ENCODE results near the gene NTPCR. TPM values are rescaled to one million over a fixed set of nuclear protein-coding genes. Genes with fewer than 3 reads are reported as not detected.
A peak's percentile ranks its signal among the peaks of the same experiment; 100 is the strongest.

NTPCR gene
- total RNA-seq, 1 donor from 2014 or later: 29.5 TPM

DNA sequence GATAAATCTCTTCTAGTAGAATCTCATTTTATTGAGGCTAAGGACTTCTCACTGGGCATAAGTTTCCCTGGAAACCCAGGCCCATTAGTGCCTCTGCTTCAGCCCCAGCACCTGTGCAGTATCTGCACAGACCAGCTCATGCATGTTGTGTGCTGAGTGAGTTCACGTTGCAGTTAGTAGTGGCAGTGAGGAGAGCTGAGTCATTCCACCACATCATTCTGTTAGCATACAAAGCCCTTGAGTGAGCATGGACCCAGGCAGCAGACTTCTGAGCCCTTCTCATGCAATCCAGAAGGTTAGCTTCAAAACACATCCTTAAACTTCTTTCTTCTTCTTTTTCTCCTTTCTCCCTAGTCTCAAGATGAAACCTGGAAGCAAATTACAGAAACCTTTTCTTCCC lies 45.8 kb upstream of the NTPCR start:
- intact Hi-C loops (cut with DNase I): no loop called here
- TF ChIP-seq, protein P1, sequence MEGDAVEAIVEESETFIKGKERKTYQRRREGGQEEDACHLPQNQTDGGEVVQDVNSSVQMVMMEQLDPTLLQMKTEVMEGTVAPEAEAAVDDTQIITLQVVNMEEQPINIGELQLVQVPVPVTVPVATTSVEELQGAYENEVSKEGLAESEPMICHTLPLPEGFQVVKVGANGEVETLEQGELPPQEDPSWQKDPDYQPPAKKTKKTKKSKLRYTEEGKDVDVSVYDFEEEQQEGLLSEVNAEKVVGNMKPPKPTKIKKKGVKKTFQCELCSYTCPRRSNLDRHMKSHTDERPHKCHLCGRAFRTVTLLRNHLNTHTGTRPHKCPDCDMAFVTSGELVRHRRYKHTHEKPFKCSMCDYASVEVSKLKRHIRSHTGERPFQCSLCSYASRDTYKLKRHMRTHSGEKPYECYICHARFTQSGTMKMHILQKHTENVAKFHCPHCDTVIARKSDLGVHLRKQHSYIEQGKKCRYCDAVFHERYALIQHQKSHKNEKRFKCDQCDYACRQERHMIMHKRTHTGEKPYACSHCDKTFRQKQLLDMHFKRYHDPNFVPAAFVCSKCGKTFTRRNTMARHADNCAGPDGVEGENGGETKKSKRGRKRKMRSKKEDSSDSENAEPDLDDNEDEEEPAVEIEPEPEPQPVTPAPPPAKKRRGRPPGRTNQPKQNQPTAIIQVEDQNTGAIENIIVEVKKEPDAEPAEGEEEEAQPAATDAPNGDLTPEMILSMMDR (IDR thresholded peaks at IDR 0.05): no peak
- H3K4me3 ChIP-seq: no peak overlapping the region
- ATAC-seq (peak in 1 of 2 donors; percentile 41), DNase-seq (no peak)
- H3K9me3 ChIP-seq: no peaks in the 10 kb centered on the region
- peaks cover 11% of the 10 kb centered on the region for H3K4me1 ChIP-seq
- H3K36me3 ChIP-seq: no peaks in the 10 kb centered on the region
- no peaks in the 10 kb centered on the region for H3K27me3 ChIP-seq (ENCODE audit: low read depth)
- H3K27ac ChIP-seq: no peak overlapping the region

DNA sequence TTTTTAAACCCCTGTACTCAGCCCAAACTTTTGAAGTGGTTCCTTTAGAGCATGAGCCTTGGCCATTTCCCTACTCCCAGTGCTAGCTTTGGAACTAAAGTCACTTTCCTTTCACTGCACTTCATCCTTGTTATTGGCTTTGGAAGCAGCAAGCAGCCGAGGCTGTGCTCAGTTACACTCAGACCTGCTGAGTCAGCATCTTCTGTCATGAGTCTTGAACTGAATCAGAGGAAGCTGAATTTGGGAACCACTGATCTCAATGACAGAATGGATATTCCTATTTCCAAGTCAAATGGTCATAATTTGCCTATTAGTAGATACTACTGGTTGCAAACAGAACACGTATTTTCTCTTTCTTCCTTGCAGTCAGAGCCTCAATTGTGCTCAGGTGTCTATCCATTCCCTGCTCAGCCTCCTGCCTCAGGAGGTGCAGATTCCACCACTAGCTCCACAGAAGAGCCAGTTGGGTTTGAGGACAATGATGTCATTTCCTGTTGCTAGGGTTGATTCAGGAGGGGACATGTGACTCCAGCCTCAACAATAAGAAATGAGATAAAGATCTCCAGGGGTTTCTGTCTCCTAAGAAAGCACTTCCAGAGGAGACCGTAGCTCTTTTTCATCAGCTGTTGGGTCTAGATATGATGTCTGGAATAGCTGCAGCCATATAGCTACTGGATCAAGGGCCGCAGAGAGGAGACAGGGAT lies 44.9 kb upstream of the NTPCR start:
- TF ChIP-seq, protein P1 (IDR thresholded peaks at IDR 0.05): no peak
- H3K4me1 ChIP-seq: peaks cover 11% of the 10 kb centered on the region
- no peaks in the 10 kb centered on the region for H3K9me3 ChIP-seq
- no peaks in the 10 kb centered on the region for H3K27me3 ChIP-seq (ENCODE audit: low read depth)
- no peak overlapping the region for H3K4me3 ChIP-seq
- ATAC-seq (no peak), DNase-seq (no peak)
- intact Hi-C loops (cut with DNase I): no loop called here
- no peaks in the 10 kb centered on the region for H3K36me3 ChIP-seq
- H3K27ac ChIP-seq: no peak overlapping the region

DNA sequence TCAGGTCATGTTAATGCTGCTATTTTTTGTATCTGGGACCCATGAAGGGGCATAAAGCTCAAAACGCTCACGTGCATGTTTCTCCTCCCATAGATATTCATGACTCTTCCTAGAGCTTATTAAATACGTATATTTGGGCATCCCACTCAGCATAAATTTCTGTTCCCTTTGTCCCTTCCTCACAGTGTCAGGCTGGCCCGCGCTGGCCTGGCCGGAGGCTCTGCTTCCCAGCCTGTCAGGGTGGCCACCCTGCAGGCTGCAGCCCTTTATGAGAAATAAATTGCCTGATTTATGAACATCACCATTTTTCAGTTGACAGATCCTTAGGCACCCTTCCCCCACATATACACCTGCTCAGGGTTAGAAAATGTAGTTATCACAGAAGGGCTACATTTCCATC lies 44.0 kb upstream of the NTPCR start:
- intact Hi-C loops (cut with DNase I): no loop called here
- TF ChIP-seq, protein P1 (IDR thresholded peaks at IDR 0.05): no peak
- no peak overlapping the region for H3K4me3 ChIP-seq
- no peak for ATAC-seq
- no peaks in the 10 kb centered on the region for H3K27me3 ChIP-seq (ENCODE audit: low read depth)
- H3K4me1 ChIP-seq: peaks cover 9% of the 10 kb centered on the region
- no peaks in the 10 kb centered on the region for H3K9me3 ChIP-seq
- H3K36me3 ChIP-seq: no peaks in the 10 kb centered on the region
- H3K27ac ChIP-seq: no peak overlapping the region
- DNase-seq: no peak

DNA sequence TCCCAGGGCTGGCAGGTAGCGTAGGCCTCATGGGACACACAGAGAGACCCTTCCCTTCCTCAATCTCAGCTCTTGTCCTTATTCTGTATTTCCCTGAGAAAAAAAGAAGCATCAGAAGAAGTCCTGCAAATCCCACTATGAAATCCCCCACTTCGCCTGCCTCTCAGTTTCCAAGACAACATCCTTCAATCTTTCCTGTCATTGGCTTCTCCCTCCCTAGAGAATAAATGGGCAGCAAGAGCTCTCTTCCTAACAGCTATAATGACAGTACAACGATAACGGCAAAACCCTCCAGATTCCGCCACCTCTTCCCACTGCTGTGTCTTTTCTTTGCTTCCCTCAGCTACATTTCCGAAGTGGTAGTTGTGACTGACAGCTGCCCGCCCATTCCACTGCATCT lies 41.6 kb upstream of the NTPCR start:
- no peak overlapping the region for H3K4me3 ChIP-seq
- H3K9me3 ChIP-seq: no peaks in the 10 kb centered on the region
- no peaks in the 10 kb centered on the region for H3K27me3 ChIP-seq (ENCODE audit: low read depth)
- no peak for ATAC-seq
- intact Hi-C loops (cut with DNase I): no loop called here
- no peaks in the 10 kb centered on the region for H3K36me3 ChIP-seq
- no peak for DNase-seq
- no peak overlapping the region for H3K27ac ChIP-seq
- peaks cover 5% of the 10 kb centered on the region for H3K4me1 ChIP-seq
- TF ChIP-seq, protein P1 (IDR thresholded peaks at IDR 0.05): no peak

DNA sequence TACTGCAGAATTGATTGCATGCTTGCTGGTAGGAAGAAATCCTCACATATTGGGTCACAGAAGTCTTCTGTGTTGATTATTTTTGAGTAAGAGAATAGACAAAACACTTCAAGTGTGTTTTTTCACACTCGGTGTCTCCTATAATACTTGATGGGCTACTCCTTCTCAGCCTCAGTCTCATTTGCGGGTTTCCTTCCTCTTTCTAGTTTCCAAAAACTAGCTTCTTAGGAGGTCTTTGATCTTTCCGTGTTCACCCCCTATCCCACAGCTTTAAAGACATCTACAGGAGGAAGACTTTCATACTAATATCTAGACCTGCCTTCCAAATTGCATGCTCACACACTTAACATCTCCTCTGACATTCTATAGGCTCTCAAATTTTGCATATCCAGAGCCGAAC lies 40.7 kb upstream of the NTPCR start:
- no peak overlapping the region for H3K4me3 ChIP-seq
- H3K36me3 ChIP-seq: no peaks in the 10 kb centered on the region
- intact Hi-C loops (cut with DNase I): no loop called here
- DNase-seq (no peak), ATAC-seq (no peak)
- TF ChIP-seq, protein P1 (IDR thresholded peaks at IDR 0.05): no peak
- H3K9me3 ChIP-seq: no peaks in the 10 kb centered on the region
- H3K27me3 ChIP-seq (ENCODE audit: low read depth): no peaks in the 10 kb centered on the region
- H3K27ac ChIP-seq: no peak overlapping the region
- H3K4me1 ChIP-seq: peaks cover 5% of the 10 kb centered on the region
